ENCODE results near the gene SPOCK2. TPM values are rescaled to one million over a fixed set of nuclear protein-coding genes. Genes with fewer than 3 reads are reported as not detected.

SPOCK2 gene
- polyA plus RNA-seq, 1 of the 3 experiments (the other 2 are of a cell fraction), result 0.18 TPM

- Histone ChIP-seq H3K9me2 (no peaks in the 10 kb centered on the region), H2AFZ (ENCODE audit: low read depth) (no peak overlapping the region), H4K20me1 (ENCODE audit: insufficient read depth) (no peaks in the 10 kb centered on the region), H3K9ac (no peak overlapping the region), H3K4me2 (no peak overlapping the region), H3K9me3 (no peaks in the 10 kb centered on the region), H3K4me1 (ENCODE audit: control insufficient read depth in 1 of 2, insufficient read depth in 2 of 2, low read depth in 1 of 2, low read length in 1 of 2) (peaks cover 0 to 8% of the 10 kb centered on the region in 2 experiments; a peak in 1 of 4 replicates), H3F3A (replicated peaks; ENCODE audit: insufficient read depth) (no peaks in the 10 kb centered on the region), H3K27ac (ENCODE audit: low read depth in 2 of 2, low read length in 1 of 2) (no peak overlapping the region), H3K4me3 (ENCODE audit: low read depth in 2 of 2, low read length in 1 of 2) (no peak overlapping the region), H3K36me3 (replicated peaks in 1 of 2; ENCODE audit: control insufficient read depth in 1 of 2, insufficient read depth in 2 of 2, low read length in 1 of 2) (no peaks in the 10 kb centered on the region), H3K79me2 (ENCODE audit: insufficient read depth) (no peaks in the 10 kb centered on the region), H3K27me3 (ENCODE audit: insufficient read depth) (peaks cover 10% of the 10 kb centered on the region; the same call in 1 of the 2 replicates)
- DNase-seq, result no peak
- no peak for TF ChIP-seq YY1 (IDR thresholded peaks at IDR 0.05; ENCODE audit: low read depth)
- TF ChIP-seq RXRA (IDR thresholded peaks at IDR 0.05; ENCODE audit: borderline replicate concordance, low read depth), result no peak
- no peak for TF ChIP-seq FOXM1 (IDR thresholded peaks at IDR 0.05; ENCODE audit: low read depth)
- ChIA-PET CTCF (interaction anchor here (1.2 to 1.8 kb wide), 2 partner anchors 27 to 38 kb away, joined by 3 to 5 read pairs; no protein-coding TSS in a partner anchor), POLR2A (no interaction called here)
- WGBS (ENCODE audit: low lambda C conversion rate), result 87% methylated on average over 36 of the region's 61 CpGs
These were observed 1.6 kb downstream of the SPOCK2 start for GRCh38 chr10:72086466-72087391.

GRCh38 chr10:72085864-72086465 is 2.4 kb downstream of the SPOCK2 start:
- Histone ChIP-seq H2AFZ (ENCODE audit: low read depth) (no peak overlapping the region), H3K4me3 (ENCODE audit: low read depth in 2 of 2, low read length in 1 of 2) (no peak overlapping the region), H3K9me3 (no peaks in the 10 kb centered on the region), H3K9ac (no peak overlapping the region), H3K4me2 (no peak overlapping the region), H3K36me3 (replicated peaks in 1 of 2; ENCODE audit: control insufficient read depth in 1 of 2, insufficient read depth in 2 of 2, low read length in 1 of 2) (no peaks in the 10 kb centered on the region), H4K20me1 (ENCODE audit: insufficient read depth) (no peaks in the 10 kb centered on the region), H3K27ac (ENCODE audit: low read depth in 2 of 2, low read length in 1 of 2) (no peak overlapping the region), H3K27me3 (ENCODE audit: insufficient read depth) (peaks cover 10% of the 10 kb centered on the region; the same call in 1 of the 2 replicates), H3K4me1 (ENCODE audit: control insufficient read depth in 1 of 2, insufficient read depth in 2 of 2, low read depth in 1 of 2, low read length in 1 of 2) (peaks cover 0 to 8% of the 10 kb centered on the region in 2 experiments; a peak in 1 of 4 replicates), H3K79me2 (ENCODE audit: insufficient read depth) (no peaks in the 10 kb centered on the region), H3F3A (replicated peaks; ENCODE audit: insufficient read depth) (no peaks in the 10 kb centered on the region), H3K9me2 (no peaks in the 10 kb centered on the region)
- TF ChIP-seq RAD21 (IDR thresholded peaks at IDR 0.05; ENCODE audit: low read length) (no peak), ELF1 (IDR thresholded peaks at IDR 0.05) (no peak), REST (IDR thresholded peaks at IDR 0.05; ENCODE audit: low read depth, low read length) (no peak), GABPA (IDR thresholded peaks at IDR 0.05; ENCODE audit: low read depth) (no peak), EZH2phosphoT487 (IDR thresholded peaks at IDR 0.05; ENCODE audit: borderline replicate concordance, low read depth) (no peak), NRF1 (IDR thresholded peaks at IDR 0.05; ENCODE audit: low read depth, low read length) (no peak), TCF12 (IDR thresholded peaks at IDR 0.05) (no peak)
- TF ChIP-seq, protein P1, sequence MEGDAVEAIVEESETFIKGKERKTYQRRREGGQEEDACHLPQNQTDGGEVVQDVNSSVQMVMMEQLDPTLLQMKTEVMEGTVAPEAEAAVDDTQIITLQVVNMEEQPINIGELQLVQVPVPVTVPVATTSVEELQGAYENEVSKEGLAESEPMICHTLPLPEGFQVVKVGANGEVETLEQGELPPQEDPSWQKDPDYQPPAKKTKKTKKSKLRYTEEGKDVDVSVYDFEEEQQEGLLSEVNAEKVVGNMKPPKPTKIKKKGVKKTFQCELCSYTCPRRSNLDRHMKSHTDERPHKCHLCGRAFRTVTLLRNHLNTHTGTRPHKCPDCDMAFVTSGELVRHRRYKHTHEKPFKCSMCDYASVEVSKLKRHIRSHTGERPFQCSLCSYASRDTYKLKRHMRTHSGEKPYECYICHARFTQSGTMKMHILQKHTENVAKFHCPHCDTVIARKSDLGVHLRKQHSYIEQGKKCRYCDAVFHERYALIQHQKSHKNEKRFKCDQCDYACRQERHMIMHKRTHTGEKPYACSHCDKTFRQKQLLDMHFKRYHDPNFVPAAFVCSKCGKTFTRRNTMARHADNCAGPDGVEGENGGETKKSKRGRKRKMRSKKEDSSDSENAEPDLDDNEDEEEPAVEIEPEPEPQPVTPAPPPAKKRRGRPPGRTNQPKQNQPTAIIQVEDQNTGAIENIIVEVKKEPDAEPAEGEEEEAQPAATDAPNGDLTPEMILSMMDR (IDR thresholded peaks at IDR 0.05), result no peak
- ChIA-PET CTCF (no interaction called here), POLR2A (no interaction called here)
- no peak for DNase-seq
- 87% methylated on average over 1 of the region's 1 CpG for WGBS (ENCODE audit: low lambda C conversion rate)
